Measurements from ENCODE around the gene TRIM65.
"Not testable (repeated sequence)": the region's sequence is repeated elsewhere in the genome, so short reads cannot be mapped to it uniquely, and the experiment has no call there.

Gene TRIM65

DNA sequence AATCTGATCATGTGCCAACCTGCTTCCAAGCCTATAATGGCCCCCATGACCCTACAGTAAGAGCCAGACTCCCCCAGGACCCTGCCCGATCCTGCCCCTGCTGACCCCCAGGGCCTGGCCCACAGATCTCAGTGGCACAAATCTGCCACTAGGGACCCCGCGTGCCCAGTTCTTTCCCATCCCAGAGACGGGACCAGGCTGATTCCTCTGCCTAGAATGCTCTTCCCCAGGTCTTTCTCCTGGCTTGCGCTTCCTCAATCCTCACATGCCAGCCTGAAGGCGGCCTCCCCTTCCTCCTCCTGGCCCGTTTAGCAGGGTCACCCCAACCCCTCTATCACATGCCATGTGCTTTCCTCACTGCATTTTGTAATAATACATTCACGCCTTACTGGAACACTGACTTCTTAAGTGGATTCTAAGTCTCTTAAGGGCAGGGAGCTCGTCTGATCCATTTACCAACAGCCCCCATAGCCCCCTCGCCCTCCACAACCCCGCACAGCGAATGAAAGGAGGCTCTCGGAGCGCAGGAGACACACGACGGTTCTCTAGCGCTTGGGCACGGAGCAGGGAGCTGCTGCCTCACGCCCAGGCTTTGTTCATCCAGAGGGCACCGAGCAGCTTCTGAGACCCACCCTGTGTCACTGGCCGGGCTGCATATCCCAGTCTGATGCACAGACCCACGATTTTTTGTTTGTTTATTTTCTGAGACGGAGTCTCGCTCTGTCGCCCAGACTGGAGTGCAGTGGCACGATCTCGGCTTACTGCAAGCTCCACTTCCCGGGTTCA, 1.2 kb downstream of the TRIM65 start:
- no peak for DNase-seq (ENCODE audit: low read depth)

DNA sequence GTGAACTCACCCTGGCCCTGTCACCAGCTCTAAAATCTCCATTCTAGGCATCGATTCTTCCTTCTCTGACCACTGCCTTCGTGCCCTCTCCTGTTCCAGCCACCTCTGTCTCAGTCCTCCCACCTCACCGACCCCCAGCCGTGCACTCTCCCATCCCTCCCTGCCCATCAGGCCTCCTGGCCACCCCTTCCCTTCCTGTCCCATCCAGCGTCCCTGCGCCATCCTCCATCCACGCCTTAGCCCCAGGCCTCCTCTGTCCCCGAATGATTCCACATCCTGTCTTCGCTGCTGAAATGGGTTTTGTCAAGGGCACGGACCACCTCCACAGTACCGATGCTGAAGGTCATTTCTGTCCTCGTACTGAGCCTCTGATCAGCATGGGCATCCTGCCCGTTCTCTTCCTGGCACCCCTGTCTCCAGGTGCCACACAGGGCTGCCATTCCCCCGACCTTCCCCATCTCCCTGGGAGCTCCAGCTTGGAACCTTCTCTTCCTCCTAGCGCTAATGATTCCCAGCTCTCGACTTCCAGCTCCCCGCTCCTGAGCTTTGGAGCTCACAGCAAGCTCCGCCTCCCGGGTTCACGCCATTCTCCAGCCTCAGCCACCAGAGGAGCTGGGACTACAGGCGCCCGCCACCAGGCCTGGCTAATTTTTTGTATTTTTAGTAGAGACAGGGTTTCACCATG, 2.6 kb downstream of the TRIM65 start:
- DNase-seq (ENCODE audit: low read depth): no peak

- no peak for DNase-seq (ENCODE audit: low read depth)
Observed at GRCh38 chr17:75893305-75894048, 3.3 kb downstream of the TRIM65 start.

DNA sequence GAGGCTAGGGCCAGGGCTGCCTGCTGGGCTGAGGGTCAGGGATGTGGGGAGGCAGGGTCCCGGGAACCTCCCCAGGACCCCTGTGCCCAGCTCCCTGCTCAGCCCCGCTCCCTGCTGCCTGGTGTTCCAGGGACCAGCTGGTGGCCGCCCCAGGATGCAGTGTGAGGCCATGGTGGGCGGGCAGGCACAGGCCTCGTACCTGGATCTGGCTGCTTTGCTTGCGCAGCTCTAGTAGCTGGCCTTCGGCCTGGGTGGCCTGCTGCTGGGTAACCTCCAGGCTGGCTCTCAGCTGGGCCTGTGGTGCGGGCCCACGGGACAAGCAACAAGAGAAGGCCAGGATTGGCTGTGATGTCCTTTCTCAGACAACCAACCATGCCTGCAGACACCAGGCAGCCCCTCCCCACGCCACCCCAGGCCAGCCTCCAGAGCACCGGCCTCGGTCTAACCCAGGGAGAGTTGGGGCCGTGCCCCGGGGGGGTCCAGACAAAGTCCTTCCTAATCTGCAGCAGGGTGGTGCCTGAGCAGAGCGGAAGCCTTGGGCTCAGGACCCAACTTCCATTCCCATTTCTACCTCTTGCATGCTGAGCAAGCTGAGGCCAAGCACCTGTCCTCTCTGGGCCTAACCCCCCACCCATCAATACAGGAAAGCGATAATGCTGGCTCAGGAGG, 4.1 kb downstream of the TRIM65 start:
- no peak for DNase-seq (ENCODE audit: low read depth)

GRCh38 chr17:75891605-75892555, 4.9 kb downstream of the TRIM65 start:
- DNase-seq (ENCODE audit: low read depth): no peak

GRCh38 chr17:75891022-75891604, 5.6 kb downstream of the TRIM65 start:
- DNase-seq (ENCODE audit: low read depth): no peak

DNA sequence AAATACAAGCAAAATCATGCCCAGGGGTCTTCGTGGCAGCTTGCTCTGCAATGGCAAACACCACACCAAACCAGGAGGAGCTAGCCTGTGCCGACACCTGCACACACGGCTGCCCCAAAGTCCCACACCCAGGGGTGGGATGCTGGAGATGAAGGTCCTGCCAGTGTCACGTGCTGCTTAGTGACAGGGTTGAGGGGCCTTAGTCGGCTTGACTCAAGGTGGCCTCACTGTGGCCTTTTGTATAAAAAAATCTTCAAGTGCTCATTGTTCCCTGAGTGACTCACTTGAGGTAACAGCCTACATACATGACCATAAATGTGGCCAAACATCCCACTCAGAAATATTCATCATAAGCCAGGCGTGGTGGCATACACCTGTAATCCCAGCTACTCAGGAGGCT, 7.3 kb downstream of the TRIM65 start:
- no peak for DNase-seq (ENCODE audit: low read depth)

DNA sequence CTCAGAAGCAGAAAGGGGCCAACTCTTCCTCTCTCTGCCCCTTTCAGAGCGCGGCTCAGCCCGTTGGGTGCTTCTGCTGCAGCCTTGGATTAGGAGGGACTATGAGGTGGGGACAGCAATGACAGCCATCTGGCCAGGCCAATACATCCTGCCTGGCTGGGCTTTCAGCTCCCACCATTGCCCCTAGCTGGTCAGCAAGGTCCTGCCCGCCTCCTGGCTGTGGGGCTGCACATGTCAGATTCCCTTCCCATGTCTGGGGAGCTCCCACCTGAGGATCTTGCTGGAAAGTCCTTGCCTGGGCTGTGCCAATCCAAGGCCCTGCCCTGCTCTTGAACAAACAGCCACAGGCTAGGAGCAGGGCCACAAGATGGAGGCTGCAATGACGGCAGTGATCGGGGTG, 8.3 kb downstream of the TRIM65 start:
- DNase-seq (ENCODE audit: low read depth): no peak

GRCh38 chr17:75885860-75886259, 10.9 kb downstream of the TRIM65 start:
- DNase-seq (ENCODE audit: low read depth): not testable (repeated sequence)

DNA sequence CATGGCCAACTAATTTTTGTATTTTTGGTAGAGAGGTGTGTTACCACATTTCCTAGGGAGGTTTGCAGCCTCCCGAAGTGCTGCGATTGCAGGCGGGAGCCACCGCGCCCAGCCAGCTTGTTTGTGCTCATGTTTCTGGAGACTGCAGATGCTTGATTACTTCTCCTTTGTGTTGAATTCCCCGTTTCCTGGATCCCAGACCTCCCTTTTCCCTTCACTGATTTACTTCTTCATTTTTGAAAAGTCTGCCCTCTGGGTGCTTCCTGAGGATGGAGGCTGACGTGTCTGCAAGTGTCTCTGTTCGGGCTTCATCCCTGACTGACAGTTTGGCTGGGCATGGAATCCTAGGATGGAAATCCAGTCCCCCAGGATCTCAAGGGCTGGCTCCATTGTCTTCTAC, 11.3 kb downstream of the TRIM65 start:
- DNase-seq (ENCODE audit: low read depth): no peak

- no peak for DNase-seq (ENCODE audit: low read depth)
Observed at GRCh38 chr17:75881678-75882454, 14.9 kb downstream of the TRIM65 start.

- no peak for DNase-seq (ENCODE audit: low read depth)
Observed at GRCh38 chr17:75880266-75880665, 16.5 kb downstream of the TRIM65 start.

GRCh38 chr17:75878174-75878998, 18.4 kb downstream of the TRIM65 start, which contains the start of gene TRIM47:
TSS of gene TRIM47 (minus strand) at chr17:75878581. CDS start at chr17:75878548, 33 bp downstream.
- no peak for DNase-seq (ENCODE audit: low read depth)

- DNase-seq (ENCODE audit: low read depth): no peak
Observed at GRCh38 chr17:75877752-75878173, 19.0 kb downstream of the TRIM65 start.

GRCh38 chr17:75876938-75877751, 19.6 kb downstream of the TRIM65 start:
- no peak for DNase-seq (ENCODE audit: low read depth)

GRCh38 chr17:75876190-75876937, 20.4 kb downstream of the TRIM65 start:
- DNase-seq (ENCODE audit: low read depth): no peak

GRCh38 chr17:75875940-75876189, 20.9 kb downstream of the TRIM65 start:
- DNase-seq (ENCODE audit: low read depth): no peak
